Superior temporal gyrus (tissue), 1 donor: ENCODE data around the gene PATJ.
"Not testable (repeated sequence)": the region's sequence is repeated elsewhere in the genome, so short reads cannot be mapped to it uniquely, and the experiment has no call there.

Experiments
- DNase-seq: peaks from one replicate; pipeline ENCODE4 v3.0.0-alpha.2; 2016; ENCODE audit errors: extremely low spot score

The PATJ gene

GRCh38 chr1:61879887-61880474 lies 137.7 kb downstream of the PATJ start:
- DNase-seq = peak; percentile 31

GRCh38 chr1:61887076-61887867 lies 145.0 kb downstream of the PATJ start:
- DNase-seq = no peak

GRCh38 chr1:61887931-61888564 lies 145.8 kb downstream of the PATJ start:
- no peak for DNase-seq

GRCh38 chr1:61888808-61889207 lies 146.5 kb downstream of the PATJ start:
- DNase-seq = no peak

- DNase-seq = not testable (repeated sequence)
Measured at GRCh38 chr1:61890435-61890834, 148.2 kb downstream of the PATJ start.

DNA sequence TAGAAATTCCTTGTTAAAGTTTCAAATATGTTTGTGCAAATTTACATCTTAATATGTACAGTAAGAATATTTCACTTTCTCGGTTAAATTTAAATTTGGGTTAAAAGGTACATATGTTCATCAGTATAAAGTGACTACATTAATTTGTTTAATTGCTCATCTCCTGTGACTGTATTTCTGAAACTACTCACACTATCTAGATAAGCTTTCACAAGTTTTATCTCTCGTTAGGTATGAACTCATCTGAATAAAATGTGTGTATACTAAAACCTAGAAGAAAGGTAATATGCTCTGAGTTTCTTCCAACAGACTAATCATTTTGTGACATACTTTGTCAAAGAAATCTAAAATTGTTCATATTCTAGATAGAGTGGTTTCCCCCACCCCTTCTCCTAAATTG lies 150.7 kb downstream of the PATJ start:
- no peak for DNase-seq

DNA sequence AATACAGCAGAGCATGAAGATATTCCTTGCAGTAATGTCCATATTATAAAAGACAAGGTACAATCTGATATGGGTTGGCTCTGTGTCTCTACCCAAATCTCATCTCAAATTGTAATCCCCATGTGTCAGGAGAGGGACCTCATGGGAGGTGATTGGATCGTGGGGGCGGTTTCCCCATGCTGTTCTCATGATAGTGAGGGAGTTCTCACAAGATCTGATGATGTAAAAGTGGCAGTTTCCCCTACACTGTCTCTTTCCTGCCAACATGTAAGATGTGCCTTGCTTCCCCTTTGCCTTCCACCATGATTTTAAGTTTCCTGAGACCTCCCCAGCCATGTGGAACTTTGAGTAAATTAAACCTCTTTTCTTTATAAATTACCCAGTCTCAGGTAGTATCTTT lies 152.0 kb downstream of the PATJ start:
- not testable (repeated sequence) for DNase-seq

- no peak for DNase-seq
Measured at GRCh38 chr1:61895175-61895574, 152.9 kb downstream of the PATJ start.

- DNase-seq = no peak
Measured at GRCh38 chr1:61898658-61899057, 156.4 kb downstream of the PATJ start.

DNA sequence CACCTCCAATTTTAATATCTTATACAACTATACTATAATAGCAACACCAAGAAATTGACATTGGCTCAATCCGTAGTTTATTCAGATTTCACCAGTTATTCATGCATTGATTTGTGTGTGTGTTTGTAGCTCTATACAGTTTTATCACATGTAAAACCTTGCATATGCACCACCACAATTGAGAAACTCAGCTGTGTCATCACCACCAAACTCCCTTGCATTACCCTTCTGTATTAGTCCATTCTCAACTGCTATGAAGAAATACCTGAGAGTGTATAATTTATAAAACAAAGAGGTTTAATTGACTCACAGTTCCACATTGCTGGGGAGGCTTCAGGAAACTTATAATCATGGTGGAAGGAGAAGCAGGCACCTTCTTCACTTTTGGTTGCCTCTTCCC lies 162.1 kb downstream of the PATJ start:
- no peak for DNase-seq

- DNase-seq = no peak
Measured at GRCh38 chr1:61907102-61907501, 164.8 kb downstream of the PATJ start.

- DNase-seq = no peak
Measured at GRCh38 chr1:61910035-61910434, 167.8 kb downstream of the PATJ start.

GRCh38 chr1:61914823-61915482 lies 172.7 kb downstream of the PATJ start:
- no peak for DNase-seq

GRCh38 chr1:61921435-61921834 lies 179.2 kb downstream of the PATJ start:
- DNase-seq = no peak

- no peak for DNase-seq
Measured at GRCh38 chr1:61922950-61923480, 180.7 kb downstream of the PATJ start.

- no peak for DNase-seq
Measured at GRCh38 chr1:61925591-61926298, 183.5 kb downstream of the PATJ start.

GRCh38 chr1:61926597-61926996 lies 184.3 kb downstream of the PATJ start:
- DNase-seq = no peak

DNA sequence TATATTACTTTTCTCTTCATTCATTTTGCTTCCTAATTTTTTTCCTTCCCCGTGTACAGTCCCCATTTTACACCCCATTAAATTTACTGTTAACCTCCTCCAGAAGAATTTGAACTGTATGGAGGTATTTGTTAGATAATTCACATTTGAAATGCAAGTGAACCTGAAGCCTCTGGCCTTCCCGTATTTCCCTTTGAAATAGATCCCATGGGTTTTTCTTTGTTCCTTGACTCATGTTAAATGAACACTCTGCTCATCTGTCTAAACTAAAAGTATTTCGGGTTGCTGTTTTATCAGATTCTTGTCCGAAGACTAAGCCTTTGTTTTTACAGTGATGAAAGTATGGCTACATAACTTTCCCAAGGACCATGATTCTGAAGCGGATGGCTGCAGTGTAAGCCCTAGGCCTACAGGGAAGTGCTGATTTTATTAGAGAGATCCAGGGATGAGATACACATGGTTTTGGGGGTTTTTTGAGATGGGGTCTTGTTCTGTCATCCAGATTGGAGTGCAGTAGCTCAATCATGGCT lies 187.9 kb downstream of the PATJ start:
- no peak for DNase-seq

DNA sequence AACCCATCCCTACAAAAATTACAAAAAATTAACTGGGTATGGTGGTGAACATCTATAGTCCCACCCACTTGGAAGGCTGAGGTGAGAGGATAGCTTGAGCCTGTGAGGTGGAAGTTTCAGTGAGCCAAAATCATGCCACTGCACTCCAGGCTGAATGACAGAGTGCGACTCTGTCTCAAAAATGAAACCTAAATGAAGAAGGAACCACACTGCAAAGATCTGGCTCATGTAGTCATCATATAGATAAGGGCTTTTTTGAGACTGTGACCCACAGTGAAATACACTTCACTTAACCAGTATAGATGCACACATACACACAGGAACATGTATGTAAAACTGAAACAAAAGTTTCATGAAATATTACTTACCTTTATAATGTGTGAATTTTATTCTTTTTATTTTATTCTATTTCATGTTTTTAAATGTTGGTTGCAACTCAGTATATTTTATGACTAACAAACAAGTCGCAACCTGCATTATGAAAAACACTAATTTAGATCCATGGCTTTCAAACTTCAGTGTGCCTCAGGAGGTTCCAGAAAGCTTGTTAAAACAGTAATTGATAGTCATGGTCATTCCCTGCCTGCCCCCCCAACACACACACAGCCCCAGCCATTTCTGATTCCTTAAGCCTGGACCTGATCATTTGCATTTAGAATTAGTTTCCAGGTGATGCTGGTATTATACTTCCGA lies 189.5 kb downstream of the PATJ start:
- DNase-seq = no peak

- no peak for DNase-seq
Measured at GRCh38 chr1:61935516-61935915, 193.2 kb downstream of the PATJ start.

DNA sequence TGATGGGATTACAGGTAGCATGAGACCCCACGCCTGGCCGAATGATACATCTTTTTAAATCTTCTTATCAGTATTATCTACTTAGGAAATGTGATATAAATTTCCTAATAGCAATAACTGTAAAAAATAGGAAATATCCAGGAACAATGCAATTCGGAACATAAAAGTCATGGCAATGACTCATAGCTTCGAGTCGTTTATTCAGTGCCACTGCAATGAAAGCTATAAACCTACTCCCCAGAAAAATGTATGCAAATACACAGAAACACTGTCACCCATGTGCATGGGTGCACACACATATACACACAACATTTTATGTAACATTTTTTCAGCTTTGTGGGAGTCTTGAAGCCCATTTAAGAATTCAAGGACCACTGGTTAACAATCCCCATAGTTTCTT lies 194.6 kb downstream of the PATJ start:
- DNase-seq = no peak
